Osteocyte (in vitro differentiated cells): Measurements from ENCODE around the gene LXN. TPM values are rescaled to one million over a fixed set of nuclear protein-coding genes. Genes with fewer than 3 reads are reported as not detected.
"Not testable (repeated sequence)": the region's sequence is repeated elsewhere in the genome, so short reads cannot be mapped to it uniquely, and the experiment has no call there.

Experiments
- DNase-seq: peaks from one replicate; pipeline ENCODE4 v3.0.0; 2021; ENCODE audit warnings: mixed read lengths; ENCODE audit not compliant: unreplicated experiment; ENCODE audit errors: extremely low spot score
- H3K27ac Mint-ChIP-seq: one replicate; pipeline ENCODE4 v1.8.0; 2021; ENCODE audit warnings: mild to moderate bottlenecking, mixed read lengths; ENCODE audit not compliant: unreplicated experiment
- H3K27me3 Mint-ChIP-seq: one replicate; pipeline ENCODE4 v1.8.0; 2021; ENCODE audit warnings: mixed read lengths; ENCODE audit not compliant: unreplicated experiment
- H3K36me3 Mint-ChIP-seq: one replicate; pipeline ENCODE4 v1.8.0; 2021; ENCODE audit warnings: mixed read lengths; ENCODE audit not compliant: unreplicated experiment
- H3K4me1 Mint-ChIP-seq: one replicate; pipeline ENCODE4 v1.8.0; 2021; ENCODE audit warnings: mixed read lengths; ENCODE audit not compliant: unreplicated experiment
- H3K4me3 Mint-ChIP-seq: one replicate; pipeline ENCODE4 v1.8.0; 2021; ENCODE audit warnings: mild to moderate bottlenecking, moderate library complexity, mixed read lengths; ENCODE audit not compliant: unreplicated experiment
- H3K9me3 Mint-ChIP-seq: one replicate; pipeline ENCODE4 v1.8.0; 2021; ENCODE audit warnings: mixed read lengths; ENCODE audit not compliant: unreplicated experiment
- total RNA-seq: library from RNA; stranded (reverse); gene quantifications from 2 replicates; pipeline ENCODE4 v1.2.1, GENCODE V29; 2021
- TF ChIP-seq, protein P1 (sequence below): fragments of 200-600 bp; sonication (generic); IDR thresholded peaks from 2 replicates; pipeline ENCODE4 v1.5.0; 2021; ENCODE audit warnings: antibody characterized with exemption, mild to moderate bottlenecking, moderate library complexity

Gene LXN
- total RNA-seq, 1 donor from 2014 or later, result 7.3 TPM

DNA sequence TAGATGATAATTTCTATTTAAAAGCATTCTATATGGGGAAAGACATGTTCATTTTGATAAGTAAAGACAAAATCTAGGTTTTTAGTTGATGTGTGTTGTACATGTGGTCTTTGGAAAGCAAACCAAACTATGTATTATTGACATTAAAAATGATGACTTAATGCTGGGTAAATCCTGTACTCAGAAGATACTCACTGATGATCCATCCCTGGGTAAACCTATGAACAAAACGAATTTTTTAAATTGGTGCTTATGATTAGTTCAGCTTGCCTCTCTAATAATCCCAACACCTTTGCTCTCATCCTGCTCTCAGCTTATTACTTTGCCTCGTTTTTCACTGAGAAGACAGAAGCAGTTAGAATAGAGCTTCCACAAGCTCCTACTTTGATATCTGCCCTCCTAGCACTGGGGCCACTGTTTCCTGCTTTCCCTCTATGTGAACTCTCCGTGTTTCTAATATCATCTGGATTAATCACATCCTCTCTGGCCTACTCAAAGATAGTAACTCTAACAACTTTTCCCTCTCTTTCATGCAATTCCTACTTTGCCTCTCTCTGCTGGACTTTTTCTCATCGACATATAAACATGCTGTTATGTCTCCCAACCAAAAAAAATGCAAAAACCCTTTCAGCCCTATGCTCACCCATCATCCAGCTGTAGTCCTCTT, 30.5 kb upstream of the LXN start:
- peaks cover 37% of the 10 kb centered on the region for H3K4me1 Mint-ChIP-seq
- H3K36me3 Mint-ChIP-seq, result peaks cover 16% of the 10 kb centered on the region
- peak overlapping the region; percentile 77 for H3K27ac Mint-ChIP-seq
- TF ChIP-seq, protein P1, sequence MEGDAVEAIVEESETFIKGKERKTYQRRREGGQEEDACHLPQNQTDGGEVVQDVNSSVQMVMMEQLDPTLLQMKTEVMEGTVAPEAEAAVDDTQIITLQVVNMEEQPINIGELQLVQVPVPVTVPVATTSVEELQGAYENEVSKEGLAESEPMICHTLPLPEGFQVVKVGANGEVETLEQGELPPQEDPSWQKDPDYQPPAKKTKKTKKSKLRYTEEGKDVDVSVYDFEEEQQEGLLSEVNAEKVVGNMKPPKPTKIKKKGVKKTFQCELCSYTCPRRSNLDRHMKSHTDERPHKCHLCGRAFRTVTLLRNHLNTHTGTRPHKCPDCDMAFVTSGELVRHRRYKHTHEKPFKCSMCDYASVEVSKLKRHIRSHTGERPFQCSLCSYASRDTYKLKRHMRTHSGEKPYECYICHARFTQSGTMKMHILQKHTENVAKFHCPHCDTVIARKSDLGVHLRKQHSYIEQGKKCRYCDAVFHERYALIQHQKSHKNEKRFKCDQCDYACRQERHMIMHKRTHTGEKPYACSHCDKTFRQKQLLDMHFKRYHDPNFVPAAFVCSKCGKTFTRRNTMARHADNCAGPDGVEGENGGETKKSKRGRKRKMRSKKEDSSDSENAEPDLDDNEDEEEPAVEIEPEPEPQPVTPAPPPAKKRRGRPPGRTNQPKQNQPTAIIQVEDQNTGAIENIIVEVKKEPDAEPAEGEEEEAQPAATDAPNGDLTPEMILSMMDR, result no peak
- no peak overlapping the region for H3K4me3 Mint-ChIP-seq
- no peaks in the 10 kb centered on the region for H3K9me3 Mint-ChIP-seq
- H3K27me3 Mint-ChIP-seq, result no peaks in the 10 kb centered on the region
- DNase-seq, result no peak

DNA sequence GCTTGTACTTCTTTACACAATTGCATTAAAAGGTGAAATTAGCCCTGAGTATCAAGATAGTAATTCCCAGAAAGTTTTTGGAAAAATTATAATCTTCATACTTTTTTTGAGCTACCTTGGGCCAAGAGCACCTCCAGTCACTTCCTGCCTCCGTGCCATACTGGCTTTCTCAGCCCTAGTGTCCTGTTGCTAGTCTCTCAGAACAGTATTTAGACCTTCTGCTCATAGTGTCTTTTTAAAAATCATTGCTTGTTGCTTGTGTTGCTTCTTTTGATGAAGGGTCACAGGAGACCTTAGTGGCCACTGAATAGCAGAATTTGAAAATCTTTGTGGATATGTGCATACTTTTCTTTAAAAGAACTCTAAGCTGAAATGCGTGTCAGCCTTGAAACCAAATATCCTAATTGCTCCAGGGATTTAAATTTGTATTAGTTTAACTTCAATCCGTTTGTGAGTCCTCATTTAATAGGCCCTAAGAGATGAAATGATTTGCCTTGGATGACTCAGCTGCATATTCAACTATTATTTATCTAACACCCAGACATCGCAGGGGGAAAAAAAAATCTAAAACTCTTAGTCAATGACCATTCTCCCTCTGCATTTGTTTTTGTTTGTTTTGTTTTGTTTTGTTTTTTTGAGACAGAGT, 29.1 kb upstream of the LXN start:
- Mint-ChIP-seq H3K27me3 (no peaks in the 10 kb centered on the region), H3K27ac (peak overlapping the region; percentile 78), H3K36me3 (peaks cover 15% of the 10 kb centered on the region), H3K4me1 (peaks cover 37% of the 10 kb centered on the region), H3K9me3 (no peaks in the 10 kb centered on the region), H3K4me3 (no peak overlapping the region)
- TF ChIP-seq, protein P1, result no peak
- no peak for DNase-seq

GRCh38 chr3:158700559-158700958, 28.1 kb upstream of the LXN start:
- TF ChIP-seq, protein P1, result no peak
- DNase-seq, result no peak
- H3K27ac Mint-ChIP-seq, result no peak overlapping the region
- no peaks in the 10 kb centered on the region for H3K9me3 Mint-ChIP-seq
- peaks cover 13% of the 10 kb centered on the region for H3K36me3 Mint-ChIP-seq
- no peaks in the 10 kb centered on the region for H3K27me3 Mint-ChIP-seq
- H3K4me1 Mint-ChIP-seq, result peaks cover 37% of the 10 kb centered on the region
- no peak overlapping the region for H3K4me3 Mint-ChIP-seq

GRCh38 chr3:158696618-158697017, 24.2 kb upstream of the LXN start:
- TF ChIP-seq, protein P1, result no peak
- DNase-seq, result no peak
- H3K9me3 Mint-ChIP-seq, result no peaks in the 10 kb centered on the region
- peaks cover 32% of the 10 kb centered on the region for H3K36me3 Mint-ChIP-seq
- H3K27me3 Mint-ChIP-seq, result no peaks in the 10 kb centered on the region
- H3K4me3 Mint-ChIP-seq, result no peak overlapping the region
- H3K4me1 Mint-ChIP-seq, result peaks cover 13% of the 10 kb centered on the region
- no peak overlapping the region for H3K27ac Mint-ChIP-seq

DNA sequence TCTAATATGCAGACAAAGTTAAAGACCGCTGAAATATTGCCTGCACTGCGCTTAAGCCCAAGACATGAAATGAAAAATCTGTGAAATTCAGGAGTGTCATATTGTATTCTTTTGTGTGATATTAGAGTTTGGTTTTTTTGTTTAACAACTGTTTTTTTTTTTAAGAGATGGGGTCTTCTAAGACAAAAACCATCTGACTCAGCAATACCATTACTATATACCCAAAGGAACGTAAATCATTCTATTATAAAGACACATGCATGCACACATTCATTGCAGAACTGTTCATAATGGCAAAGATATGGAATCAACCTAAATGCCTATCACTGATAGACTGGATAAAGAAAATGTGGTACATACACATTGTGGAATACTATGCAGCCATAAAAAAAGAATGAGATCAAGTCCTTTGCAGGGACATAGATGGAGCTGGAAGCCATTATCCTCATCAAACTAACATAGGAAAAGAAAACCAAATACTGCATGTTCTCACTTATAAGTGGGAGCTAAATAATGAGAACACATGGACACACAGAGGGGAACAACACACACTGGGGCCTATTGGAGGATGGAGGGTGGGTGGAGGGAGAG, 21.5 kb upstream of the LXN start:
- H3K4me1 Mint-ChIP-seq, H3K27ac Mint-ChIP-seq, DNase-seq, H3K9me3 Mint-ChIP-seq, H3K27me3 Mint-ChIP-seq, H3K4me3 Mint-ChIP-seq: not testable (repeated sequence)
- H3K36me3 Mint-ChIP-seq, result peaks cover 40% of the 10 kb centered on the region
